M059J (cell line): ENCODE data around the gene CCNQ. TPM values are rescaled to one million over a fixed set of nuclear protein-coding genes. Genes with fewer than 3 reads are reported as not detected.

ENCODE experiments used
- DNase-seq: peaks from one replicate; pipeline ENCODE4 v3.0.0-alpha.2; 2012; ENCODE audit warnings: low read depth
- total RNA-seq: library from RNA; depleted of rRNA; stranded (reverse); fragments of >200 nt; shearing (Covaris generic); gene quantifications from 2 replicates; pipeline ENCODE4 v1.2.3, GENCODE V29; 2014

The CCNQ gene
- total RNA-seq, 1 experiment from 2014 or later = 52.7 TPM

DNA sequence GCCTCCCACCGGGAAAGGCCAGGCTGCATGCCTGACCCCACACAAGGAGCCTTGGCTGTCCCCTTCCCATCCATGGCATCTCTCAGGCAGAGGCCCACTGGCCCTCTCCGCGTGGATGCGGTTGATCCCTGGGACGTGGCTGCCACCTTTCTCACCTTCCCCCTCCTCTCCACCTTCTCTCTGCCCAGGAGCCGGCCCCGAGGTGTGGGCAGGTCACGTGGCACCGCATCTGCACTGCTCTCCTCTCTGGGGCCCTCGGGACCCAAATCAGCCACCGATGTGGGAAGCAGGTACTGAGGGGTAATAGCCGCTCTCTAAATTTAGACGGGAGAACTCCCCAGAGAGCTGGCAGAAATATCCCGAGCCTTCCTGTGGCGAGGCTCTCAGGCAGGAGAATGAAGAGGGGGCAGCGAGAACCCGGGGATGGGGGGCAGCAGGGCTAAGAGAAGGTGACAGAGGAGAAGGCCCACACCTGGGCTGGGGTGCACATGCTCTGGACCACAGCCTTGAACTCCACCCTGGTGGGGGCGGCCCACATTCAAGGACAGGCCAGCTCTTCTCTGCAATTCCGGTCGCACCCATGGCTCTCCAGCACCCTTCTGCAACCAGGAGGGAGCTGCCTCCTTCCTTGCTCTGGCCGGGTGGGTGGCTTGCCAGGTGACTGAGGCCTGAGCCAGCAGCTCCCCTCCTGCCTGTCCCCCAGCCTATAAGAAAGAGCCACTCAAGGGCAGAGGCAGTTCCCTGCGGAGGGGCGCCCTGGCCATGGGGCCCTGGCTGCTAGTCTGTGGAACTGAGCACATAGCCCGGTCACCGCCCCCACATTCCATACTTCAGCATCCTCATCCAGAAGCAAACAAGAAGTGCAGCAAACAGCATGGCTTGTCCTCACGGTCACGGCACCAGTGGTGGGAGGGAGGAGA lies 38.4 kb upstream of the CCNQ start:
- DNase-seq = no peak

DNA sequence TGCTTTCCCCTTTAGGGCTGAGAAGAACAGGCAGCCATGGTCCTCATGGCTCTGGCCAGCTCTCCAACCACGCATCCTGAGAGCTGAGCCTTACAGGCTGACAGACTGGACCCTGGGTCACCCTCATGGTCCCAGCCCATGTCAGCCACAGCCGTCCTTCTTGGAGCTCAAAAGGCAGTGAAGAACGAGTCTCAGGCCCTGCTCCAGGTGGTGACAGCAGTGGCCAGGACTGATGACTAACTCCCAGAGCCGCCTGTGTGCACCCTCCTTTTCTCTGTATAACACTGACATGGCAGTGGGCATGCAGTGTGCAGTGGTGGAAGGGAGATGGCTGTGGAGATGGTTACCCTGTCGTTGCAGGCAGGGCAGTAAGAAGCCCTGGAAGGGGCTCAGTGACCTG lies 37.8 kb upstream of the CCNQ start:
- DNase-seq = no peak

DNA sequence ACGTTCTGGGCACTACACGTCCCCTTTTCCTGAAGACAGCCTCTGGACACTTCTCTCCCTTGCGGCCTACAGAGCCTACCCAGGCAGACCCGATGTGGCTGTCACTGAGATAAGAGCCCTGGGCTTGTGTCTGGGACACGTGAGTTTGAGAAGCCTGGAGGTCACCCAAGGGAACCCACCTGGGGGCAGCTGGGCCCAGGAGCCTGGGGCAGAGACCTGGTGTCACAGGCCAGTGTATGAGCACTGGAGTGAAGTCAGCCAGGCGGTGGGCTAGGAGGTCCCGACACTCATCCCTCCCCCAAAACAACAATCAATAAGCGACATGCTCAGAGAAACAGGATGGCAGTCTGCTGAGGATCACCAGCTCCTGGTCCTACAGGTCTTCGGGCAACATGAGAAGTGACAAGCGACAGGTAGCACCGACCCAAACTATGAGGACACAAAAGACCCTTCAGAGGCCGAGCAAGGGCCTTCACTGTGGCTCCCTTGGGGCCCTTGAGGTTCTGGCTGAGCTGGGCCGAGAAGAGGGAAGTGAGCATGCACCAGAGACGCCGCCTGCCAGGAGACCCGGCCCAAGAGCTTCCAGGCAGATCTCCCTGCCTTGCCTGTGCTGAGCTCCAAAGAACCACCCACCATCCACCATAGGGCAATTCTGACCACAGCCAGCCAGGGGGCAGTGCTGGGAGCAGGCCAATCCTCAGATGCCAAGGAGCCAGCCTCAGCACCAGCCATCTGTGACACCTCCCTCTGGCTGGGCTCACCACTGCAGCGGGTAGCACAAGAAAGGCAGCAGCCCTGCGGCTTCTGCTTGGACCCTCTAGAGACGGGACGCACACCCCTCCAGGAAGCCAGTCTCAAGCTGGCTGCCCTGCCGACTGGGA lies 37.1 kb upstream of the CCNQ start:
- peak; percentile 50 for DNase-seq

DNA sequence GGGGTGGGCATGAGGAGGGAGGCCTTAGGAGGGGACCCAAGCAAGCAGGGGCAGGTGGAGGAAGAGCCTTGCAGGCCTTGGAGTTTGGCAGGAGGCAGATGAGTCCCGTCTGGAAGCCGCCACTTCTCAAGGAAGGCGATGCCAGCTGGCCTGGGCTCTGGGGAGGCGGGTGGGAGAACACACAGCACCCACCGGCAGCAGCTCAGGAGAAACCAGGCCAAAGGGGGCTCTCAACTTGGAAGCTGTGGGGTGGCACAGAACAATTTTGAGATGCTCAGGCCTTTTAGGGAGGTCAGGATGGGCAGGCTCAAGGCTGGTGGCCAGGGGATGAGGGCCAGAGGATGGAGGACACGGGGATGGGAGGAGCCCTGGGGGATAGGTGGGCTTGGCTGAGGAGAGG lies 36.4 kb upstream of the CCNQ start:
- no peak for DNase-seq

DNA sequence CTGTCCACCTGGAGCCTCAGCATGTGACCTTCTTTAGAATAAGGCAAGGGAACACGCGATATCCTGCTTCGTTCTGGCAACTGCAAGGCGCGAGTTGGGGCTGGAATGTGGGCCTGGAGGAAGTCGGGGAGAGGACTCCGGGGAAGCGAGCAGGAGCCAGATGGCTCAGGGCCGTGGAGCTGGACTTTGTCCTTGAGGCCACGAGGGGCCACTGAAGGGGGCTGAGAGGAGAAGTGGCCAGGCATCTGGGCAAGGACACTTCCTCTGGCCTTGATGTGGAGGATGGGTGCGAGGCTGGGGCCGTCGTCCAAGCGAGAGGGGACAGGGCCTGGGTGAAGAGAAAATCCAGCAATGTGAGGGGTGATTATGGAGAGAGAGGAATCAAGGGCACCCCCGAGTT lies 35.9 kb upstream of the CCNQ start:
- DNase-seq = no peak

DNA sequence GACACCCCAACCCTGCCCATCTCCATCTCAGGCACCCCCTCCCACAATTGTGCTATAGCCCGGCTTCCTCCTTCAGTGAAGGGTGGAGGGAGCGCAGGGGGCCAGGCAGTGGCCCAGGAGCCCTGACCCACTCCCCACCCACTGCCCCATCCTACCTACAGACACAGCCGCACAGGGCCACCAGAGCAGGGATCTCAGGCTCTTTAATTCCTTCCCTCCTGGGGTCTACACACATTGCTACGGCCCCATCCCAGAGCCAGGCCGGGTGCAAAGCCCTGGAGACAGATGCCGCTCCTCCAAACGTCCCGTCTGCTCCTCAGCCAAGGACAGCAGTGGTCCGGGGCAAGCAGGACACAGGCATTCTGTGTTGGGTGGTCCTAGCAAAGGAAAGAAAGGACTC lies 35.3 kb upstream of the CCNQ start:
- DNase-seq = no peak

DNA sequence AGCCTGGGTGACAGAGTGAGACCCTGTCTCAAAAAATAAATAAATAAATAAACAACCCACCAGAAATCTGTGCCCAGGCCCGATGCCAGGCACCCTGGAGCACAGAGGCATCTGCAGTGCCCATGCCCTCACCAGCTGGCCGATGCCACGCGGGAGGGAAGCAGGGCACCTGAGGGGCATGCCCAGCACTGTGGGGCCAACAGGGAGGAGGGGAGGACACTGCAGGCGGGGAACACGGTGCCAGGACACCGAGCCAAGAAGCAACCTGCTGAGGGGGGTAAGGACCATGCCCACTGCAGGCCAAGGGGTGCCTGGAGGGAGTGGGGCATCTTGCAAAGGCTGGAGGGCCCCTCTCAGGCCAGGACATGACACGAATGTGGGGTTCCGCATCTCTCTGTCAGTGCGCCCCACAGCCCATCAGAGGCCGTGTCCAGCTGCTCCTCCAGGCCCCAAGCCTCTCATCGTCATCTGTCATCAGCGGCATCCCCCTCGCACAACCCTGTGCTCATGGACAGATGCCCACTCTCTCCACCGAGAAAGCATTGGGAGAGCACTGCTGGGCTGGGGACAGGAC lies 34.8 kb upstream of the CCNQ start:
- DNase-seq = no peak

DNA sequence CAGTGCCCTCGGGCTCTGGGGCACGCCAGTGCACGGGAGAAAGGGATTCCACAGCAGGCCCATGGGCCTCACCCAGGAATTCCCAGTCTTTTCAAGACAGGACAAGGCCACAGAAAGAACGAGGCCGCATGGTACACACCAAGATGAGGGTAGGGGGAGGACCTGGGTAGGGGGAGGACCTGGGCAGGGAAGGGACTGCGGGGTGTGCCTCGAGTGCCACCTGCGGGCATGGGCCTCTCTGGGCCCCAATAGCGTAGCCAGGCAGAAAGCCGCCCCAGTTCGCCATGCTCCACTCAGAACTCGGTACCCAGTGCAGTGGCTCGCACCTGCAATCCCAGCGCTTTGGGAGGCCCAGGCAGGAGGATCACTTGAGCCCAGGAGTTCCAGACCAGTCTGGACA lies 34.1 kb upstream of the CCNQ start:
- no peak for DNase-seq

DNA sequence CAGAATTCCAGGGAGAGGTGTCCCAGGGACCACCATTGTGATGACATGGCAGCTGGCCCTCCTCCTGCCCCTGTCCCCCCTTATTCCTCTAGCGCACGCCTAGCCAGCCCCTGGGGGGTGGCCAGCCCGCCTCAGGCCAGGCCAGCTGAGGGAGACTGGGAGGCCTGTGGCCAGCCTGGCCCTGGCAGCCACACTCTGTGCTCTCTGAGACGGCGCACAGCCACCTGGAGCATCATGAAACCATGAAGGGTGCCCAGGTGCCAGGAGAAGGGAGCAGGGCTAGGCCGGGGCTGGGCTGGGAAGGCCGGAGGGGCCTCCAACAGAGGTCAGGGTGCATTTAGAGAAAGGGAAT lies 33.6 kb upstream of the CCNQ start:
- DNase-seq = no peak

DNA sequence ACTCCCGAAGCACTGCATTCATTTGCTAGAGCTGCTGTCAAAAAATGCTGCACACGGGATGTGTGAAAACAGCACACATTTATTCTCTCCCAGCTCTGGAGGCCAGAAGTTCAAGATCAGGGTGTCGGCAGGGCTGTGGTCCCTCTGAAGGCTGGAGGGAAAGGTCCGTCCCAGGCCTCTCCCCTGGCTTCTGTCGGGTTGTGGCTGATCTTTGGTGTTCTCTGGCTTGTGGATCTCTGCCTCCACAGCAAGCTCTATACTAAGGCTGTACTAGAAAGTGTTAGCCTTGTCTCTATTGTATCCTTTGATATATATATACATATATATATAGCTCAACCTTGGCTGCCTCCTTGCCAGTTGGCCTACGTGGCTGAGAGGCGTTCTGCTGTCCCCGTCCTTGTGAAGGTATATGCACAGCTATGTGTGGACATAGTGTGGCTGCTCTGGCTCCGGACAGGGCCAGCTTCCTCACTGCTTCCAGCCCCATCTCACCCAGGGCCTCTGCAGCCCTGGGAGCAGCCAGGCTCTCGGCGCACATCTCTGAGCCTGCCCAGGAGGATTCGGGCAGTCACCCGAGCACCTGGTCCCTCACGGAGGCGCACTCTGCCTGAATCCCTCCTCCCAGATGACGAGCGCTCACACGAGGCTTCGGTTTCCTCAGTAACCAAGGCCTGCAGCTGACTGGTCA lies 33.1 kb upstream of the CCNQ start:
- DNase-seq = no peak

DNA sequence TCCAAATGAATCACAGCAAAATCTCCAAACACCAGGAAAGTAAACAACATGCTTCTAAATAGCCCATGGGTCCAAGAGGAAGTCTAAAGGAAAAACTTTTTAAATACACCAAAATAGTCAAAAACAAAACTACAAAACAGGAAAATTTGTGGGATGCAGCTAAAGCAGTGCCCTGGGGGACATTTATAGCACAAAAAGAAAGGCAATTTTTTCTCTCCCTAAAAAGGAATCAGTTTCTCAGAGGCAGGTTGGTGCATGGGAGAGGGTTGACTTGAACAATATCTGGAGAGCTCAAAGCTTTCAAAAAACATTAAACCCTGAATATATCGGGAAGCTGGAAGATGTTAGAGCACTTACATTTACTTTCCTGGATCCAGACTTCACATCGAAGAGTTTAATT lies 32.4 kb upstream of the CCNQ start:
- no peak for DNase-seq

DNA sequence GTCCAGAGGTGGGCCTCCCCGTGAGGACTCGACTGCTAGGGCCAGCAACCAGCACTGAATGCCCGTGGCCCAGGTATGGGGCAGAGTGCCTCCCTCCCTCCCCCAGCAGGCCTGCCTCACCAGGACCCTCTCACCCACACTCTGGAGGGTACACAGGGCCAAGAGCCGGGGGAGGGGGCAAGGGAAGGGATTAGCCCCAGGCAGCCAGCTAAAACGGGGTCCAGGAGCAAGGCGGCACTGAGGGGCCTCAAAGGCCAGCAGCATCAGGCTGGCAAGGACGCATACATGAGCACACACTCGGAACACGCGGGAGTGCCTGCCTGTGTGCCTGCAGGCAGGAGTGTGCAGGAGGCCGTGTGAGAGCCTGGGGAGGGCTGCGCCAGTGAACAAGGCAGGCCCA lies 29.7 kb upstream of the CCNQ start:
- no peak for DNase-seq

DNA sequence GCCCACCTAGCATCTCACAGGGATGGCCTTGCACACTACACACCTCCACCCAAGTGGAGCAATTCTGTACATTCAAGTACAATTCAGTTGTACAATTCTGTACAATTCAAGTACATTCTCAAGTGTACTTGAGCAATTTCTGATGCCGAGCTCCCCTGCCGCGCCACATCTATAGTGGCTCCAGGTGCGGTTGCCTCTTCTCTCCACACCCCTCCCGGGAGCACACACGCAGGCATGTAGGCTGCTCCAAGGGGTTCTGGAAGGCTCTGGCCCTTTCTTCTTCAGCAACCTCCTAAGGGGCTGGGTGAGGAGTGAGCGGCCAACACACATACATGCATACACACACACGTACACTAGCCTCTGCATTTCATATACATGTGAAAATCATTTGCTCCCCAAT lies 29.2 kb upstream of the CCNQ start:
- no peak for DNase-seq

DNA sequence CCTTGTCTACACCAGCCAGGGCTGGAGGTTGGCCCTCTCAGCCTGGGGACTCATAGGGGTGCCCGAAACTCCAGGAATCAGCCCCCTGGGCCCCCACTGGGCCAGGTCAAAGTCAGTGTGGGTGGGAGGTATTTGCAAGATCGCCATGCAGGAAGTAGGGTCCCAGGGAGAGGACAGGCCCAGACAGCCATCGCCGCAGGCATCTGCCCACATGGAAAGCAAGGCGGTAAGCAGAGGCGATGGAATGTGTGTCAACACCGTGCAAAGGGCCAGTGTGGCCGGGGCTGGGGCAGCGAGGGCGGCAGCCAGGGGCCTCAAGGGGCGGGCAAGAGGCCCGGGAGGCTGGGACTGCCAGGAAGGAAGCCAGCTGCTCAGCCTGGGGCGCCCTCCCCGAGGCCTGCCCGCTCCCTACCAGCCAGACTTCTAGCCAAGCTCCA lies 28.8 kb upstream of the CCNQ start:
- DNase-seq = peak; percentile 21

DNA sequence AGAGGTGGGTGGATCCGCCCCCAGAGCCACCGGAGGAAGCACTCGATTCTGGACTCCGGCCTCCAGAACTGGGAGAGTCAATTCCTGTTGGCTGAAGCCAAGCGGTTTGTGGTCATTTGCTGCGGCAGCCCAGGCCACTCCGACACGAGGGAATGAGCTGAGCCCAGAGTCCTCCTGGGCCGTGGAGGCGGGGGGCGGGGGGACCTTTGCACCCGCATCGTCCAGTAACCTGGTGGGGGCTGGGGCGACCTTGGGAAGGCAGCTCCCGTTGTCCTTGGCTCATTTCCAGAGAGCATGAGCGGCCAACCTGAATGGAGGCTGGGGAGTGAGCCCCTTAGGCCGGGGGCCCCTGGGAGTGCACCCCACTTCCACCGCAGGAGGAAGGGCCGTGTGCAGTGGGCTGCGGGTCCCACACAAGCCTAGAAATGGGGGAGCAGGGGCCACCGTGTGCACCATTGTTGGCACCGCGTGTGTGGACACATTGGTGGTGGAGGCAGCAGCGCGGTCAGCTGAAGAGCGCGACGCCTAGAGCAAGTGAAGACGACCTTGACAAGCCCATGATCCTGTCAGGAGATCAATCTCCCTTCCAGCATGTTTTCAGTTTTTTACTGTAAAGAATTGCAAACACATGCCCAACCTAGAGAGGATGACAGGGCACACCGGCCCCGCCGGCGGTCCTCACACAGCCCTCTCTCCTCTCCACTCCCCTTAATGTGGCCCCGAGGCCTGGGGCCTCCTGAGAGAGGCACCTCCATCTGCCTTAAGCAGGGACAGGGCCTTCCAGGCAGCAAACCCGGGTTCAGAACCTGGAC lies 28.1 kb upstream of the CCNQ start:
- DNase-seq = no peak

DNA sequence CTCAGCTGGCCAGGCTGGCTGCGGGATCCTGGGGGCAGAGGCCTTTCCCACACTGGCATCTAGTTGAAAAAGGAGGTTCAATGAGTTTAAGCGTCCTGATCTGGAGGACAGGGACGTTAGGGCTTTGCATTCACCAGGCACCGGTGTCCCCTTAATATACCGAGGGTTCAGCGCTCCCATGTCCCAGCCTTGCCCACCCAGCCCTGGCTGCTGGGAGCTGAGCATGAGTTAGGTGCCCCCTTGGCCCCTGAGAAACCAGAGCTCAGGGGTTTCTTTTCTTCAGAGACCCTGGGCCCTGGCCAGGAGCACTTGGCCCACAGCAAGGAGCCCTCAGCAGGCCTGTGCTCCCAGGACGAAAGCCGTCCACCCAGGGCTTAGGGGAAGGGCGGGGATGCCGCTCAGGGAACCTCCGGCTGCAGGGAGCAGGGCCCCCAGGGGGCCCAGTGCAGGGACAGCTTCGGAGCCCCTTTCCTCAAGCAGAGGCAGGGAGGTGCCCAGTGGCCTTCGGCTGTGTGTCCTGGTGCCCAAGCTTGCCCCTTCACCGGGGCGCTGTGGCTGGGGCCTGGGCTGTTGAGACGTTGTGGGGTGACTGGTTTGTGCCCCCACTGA lies 27.2 kb upstream of the CCNQ start:
- DNase-seq = no peak

DNA sequence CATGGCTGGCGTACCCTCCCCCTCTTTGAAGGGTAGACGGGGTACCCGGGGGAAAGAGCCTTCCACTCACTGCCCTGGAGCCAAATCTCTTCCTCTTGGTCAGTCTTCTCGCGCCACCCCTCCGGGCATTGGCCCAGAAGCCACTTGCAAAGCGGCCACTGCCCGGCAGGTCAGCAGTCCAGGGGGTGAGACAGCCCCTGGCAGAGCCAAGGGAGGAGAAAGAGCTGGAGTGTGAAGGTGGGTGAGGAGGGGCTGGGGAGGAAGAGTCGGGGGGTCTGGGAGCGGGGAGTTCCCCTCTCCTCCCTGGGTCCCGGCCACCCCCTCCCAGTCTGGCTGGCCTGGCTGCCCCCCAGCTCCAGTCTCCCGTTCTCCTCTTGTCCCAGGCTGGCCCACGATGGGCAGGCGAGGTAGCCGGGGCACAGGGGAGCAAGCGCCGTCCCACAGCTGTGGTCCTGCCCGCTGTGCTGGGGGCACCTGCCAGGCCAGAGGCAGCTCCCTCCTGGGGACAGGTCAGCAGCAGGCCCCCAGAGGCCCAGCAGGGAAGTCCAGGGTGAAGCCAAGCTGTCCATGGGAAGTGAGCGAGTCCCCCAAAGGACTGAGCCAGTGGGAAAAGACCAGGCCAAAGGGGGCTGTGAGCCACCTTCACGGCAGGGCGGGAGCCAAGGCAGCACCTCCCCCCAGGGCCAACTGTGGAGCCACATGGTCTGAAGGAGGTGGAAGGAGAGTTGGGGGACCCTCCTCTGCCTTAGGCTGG lies 26.5 kb upstream of the CCNQ start:
- no peak for DNase-seq

DNA sequence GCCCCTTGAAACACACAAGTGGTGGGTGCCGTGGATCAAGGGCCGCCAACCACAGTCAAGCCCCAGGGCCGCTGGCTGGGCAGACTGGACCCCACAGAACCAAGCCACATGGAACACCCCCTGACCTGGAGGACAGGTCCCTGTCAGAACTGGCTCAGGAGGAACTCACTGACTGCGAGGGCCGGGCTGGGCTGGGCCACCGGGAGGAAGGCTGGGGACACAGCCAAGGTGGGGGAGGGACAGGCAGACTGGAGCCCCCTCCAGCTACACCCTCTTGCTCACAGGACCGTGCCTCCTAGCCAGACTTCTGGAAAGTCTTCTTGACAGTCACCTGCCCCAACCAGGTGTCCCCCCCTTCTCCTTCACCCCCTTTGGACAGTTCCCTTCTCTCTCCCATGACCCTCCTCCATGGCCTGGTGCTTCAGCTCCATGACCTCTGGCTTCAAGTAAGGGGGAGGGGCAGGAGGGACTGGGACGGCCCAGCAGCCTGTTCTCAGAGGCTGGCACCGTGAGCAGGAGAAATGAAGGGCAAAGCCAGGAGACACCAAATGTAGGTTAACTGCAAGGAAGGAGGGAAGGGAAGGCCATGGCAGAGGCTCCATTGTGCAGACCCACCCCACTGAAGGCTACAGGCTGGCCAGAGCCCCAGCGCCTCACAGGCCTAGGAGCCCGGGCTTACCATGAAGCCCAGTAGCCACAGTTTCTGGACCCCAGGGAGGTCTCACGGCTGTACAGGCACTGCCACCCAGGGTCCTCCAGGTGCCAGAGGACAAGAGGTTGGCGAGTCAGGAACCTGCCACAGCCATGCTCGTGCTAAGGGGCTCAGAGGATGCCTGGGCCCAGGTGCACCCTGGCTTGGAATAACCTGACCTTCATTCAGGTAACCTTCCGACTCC lies 25.5 kb upstream of the CCNQ start:
- no peak for DNase-seq
